Sciatic nerve (tissue), 2 donors: Measurements from ENCODE around the gene GRIK4. TPM values are rescaled to one million over a fixed set of nuclear protein-coding genes. Genes with fewer than 3 reads are reported as not detected.

Source experiments
- ATAC-seq: fragments of 200-7000 bp; cut with Tn5 transposase; one replicate; pipeline ENCODE4 v1.9.1; 2020; ENCODE audit warnings: mild to moderate bottlenecking, moderate library complexity
- DNase-seq: peaks from one replicate; pipeline ENCODE4 v3.0.0-alpha.2; 2020; ENCODE audit warnings: low spot score
- intact Hi-C: fragments of 100-400 bp; cut with DNase I; formaldehyde crosslinking; loops from one replicate; pipeline ENCODE4 v1.14.2; 2022
- total RNA-seq: library from RNA; stranded (reverse); fragmentation: NEBNext Ultra II Directional; extraction: Animal tissue kit (Norgen Biotek cat#: 25700); gene quantifications from one replicate; pipeline ENCODE4 v1.2.1, GENCODE V29; 2021
- donor health status: DM: no; HTN: no; CAD: no.
- donor health status: DM: no; HTN: no; CAD: no.

GRIK4 gene
- total RNA-seq, 1 donor from 2014 or later = 0.27 TPM

DNA sequence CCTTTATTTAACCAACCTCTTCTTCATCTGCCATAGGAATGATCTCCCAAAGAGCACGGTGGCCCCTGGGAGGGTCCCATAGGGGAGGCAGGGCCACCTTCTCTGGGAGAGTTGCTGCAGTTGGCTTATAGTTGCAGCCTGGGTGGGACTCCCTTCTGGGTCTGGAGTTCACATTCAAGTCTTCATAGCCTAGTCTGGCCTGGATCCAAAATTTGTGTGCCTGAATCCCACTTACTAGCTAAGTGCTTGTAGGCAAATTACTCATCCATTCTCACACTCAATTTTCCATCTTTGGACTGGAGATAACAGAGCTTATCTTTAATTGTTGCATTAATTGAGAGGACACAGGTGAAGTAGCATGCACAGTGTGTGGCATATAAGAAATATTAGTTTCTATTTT lies 163.6 kb downstream of the GRIK4 start:
- intact Hi-C loops = no loop called here
- no peak for DNase-seq
- no peak for ATAC-seq

GRCh38 chr11:120676991-120677390 lies 165.4 kb downstream of the GRIK4 start:
- ATAC-seq = no peak
- no peak for DNase-seq

GRCh38 chr11:120680322-120680721 lies 168.8 kb downstream of the GRIK4 start:
- ATAC-seq = no peak
- DNase-seq = no peak
- intact Hi-C loops = loop anchor here (5.0 kb wide), 1 partner anchor 168 kb away; the partner anchor contains the start of gene GRIK4

More at GRCh38 chr11:120676991-120677390, 165.4 kb downstream of the GRIK4 start:
- intact Hi-C loops = no loop called here

DNA sequence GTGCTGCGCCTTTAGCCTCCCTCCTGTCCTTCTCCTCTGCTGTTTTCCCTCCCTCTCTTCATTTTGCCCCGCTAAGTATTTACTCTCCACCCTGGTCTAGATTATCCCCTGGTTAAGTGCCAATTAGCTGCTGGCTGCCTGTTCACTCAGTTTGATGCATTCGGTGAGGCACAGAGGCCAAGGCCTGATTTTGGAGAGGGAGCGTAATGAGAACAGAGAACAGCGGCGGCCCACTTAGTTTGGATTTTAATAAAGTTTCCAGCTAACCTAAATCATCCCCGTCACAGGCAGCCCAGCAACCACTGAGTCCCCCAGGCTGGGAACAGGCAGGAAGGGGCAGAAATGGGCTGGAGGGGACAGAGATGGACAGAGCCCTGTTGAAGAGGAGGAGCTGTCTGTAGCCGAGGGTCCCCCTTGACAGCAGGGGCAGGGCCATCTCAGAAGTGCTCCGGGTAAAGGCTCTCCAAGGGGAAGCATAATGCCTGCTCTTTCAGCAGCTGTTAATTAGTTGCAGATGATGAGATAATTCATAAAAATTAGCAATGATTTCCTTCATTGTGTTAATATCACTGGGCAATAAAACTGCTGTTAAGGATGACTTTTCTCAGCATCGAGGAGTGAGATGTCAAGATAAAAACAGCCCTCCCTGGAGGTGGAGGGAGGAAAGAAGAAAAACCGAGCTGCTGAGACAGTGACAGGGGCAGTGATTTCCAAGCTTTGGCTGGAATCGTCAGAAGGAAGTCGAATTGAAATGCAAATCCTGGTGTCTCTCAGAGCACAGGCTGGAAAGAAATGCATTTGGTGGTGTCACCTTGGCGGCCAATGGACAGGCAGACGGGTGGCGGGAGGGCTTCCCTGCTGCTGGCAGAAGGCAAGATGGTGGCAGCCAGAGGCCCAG lies 170.1 kb downstream of the GRIK4 start:
- no peak for ATAC-seq
- intact Hi-C loops = loop anchor here (5.0 kb wide), 1 partner anchor 169 kb away; the partner anchor contains the start of gene GRIK4
- DNase-seq = no peak

DNA sequence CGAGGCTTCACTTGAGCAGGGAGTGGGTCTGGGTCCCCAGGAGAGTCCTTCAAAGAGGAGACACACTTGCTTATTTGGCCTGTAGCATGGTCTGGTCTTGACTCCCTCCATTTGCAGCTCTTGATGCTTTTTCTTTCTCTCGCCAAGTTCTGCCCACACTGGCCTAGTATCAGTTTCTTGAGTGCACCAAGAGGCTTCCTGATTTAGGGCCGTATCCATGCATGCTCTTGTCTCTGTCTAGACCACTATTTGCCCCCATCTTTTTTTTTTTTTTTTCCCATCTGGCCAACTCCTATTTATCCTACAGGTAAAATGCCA lies 170.7 kb downstream of the GRIK4 start:
- DNase-seq (no peak), ATAC-seq (no peak)
- intact Hi-C loops = loop anchor here (5.0 kb wide), 1 partner anchor 170 kb away; the partner anchor contains the start of gene GRIK4

GRCh38 chr11:120682866-120683265 lies 171.3 kb downstream of the GRIK4 start:
- ATAC-seq (no peak), DNase-seq (no peak)
- intact Hi-C loops = loop anchor here (5.0 kb wide), 1 partner anchor 171 kb away; the partner anchor contains the start of gene GRIK4

- intact Hi-C loops = no loop called here
- DNase-seq (no peak), ATAC-seq (no peak)
These were observed 175.0 kb downstream of the GRIK4 start for GRCh38 chr11:120686516-120686915.

GRCh38 chr11:120688163-120688562 lies 176.6 kb downstream of the GRIK4 start:
- DNase-seq (no peak), ATAC-seq (no peak)
- intact Hi-C loops = no loop called here

DNA sequence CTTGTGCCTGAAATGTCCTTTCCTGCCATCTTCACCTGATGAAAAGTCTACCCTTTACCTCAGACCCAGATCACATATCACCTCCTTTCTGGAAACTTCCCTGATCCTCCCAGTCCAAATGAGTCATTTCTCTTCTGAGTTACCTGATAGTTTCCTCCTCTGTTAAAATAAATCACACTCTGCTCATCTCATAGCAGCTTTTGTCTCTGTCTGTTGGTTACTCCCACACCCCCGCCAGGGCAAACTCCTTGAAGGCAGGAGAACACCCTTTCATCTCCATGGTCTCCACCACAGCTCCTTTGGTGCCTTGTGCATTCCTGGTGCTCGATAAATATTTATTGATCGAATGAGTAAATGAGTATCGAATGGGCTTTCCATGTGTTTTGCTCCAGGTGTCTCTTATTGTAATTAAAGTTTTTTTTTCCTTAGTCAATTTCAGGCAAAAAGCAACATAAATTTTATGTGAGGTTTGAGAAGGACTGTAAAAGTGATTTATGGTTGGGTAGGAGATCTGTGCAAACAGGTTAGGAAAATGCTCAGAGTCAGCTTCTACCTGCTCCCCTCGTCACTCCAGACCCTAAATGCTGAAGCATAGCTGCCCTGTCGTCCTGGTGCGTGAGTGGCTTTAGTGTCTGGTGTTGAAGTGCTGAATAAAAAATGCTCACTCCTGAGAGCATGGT lies 178.2 kb downstream of the GRIK4 start:
- DNase-seq (no peak), ATAC-seq (no peak)
- intact Hi-C loops = no loop called here

- DNase-seq (no peak), ATAC-seq (no peak)
- intact Hi-C loops = no loop called here
These were observed 178.9 kb downstream of the GRIK4 start for GRCh38 chr11:120690406-120690805.

GRCh38 chr11:120694726-120695125 lies 183.2 kb downstream of the GRIK4 start:
- ATAC-seq = no peak
- intact Hi-C loops = no loop called here
- DNase-seq = no peak

- ATAC-seq = no peak
- DNase-seq = no peak
- intact Hi-C loops = no loop called here
These were observed 183.9 kb downstream of the GRIK4 start for GRCh38 chr11:120695426-120695825.

- ATAC-seq (no peak), DNase-seq (no peak)
- intact Hi-C loops = no loop called here
These were observed 184.4 kb downstream of the GRIK4 start for GRCh38 chr11:120695939-120696338.

DNA sequence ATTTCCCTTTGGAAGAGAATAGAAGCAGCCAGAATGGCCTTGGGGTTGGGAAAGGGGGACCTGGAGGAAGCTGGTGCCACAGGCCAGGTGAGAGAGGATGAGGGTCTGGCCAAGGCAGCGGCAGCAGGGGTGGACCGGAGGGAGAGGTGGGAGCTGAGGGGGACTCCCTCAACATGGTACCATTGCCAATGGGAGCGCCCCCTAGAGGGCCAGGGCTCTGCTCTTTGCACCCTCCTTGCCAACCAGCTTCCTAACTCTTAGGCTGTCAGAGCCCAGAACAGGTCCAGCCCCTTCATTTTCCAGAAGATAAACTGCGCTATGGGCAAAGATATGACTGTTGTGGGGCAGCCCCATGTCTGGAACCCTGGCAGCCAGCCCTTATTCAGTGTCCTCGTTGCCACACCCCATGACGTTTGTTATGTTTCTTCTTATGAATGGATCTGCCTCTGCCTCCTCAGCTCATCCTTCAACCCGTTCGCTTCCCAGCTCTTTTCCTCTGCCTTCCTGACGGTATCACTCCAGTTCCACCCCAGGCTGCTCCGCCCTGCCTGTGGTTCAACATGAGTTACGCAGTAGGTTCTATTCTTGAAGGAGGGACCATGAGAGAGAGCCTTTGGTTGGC lies 185.2 kb downstream of the GRIK4 start:
- ATAC-seq (no peak), DNase-seq (no peak)
- intact Hi-C loops = no loop called here

DNA sequence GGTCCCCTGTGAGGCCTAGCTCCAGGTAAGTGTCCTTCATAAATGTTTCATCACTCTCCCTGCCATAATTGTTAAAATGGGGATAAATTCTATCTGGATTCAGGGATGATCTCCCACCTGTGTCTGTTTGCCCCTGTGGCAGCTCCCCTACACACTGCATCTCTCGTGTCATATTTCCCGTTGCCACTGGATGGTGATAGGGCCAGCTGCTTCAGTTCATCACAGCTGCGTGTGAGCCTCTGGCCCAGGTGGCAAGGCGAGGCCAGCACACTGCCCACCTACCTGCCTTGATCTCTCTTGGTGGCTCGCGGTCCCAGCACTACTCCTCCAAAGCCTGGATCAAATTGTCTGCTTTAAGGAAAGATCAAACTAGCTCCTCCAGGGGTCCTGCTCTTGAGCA lies 187.4 kb downstream of the GRIK4 start:
- no peak for DNase-seq
- intact Hi-C loops = no loop called here
- no peak for ATAC-seq

DNA sequence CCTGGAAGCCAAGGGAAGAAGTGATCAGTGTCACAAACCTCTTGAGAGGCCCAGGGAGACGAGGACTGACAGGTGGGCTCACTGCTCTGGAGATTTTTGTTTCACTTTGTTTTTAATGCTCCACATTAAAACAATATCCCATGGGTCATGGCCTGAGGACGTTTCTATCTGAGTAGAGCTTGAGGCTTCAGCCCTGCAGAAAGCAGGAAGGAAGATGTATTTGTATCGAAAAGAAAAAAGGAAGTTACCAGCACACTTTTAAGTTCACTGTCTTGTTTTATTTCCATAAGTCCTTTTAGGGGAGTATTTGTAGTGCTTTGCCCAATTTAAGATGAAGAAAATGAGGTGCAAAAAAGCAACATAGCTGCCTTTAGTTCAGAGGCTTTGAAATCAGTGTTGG lies 191.1 kb downstream of the GRIK4 start:
- intact Hi-C loops = no loop called here

GRCh38 chr11:120703358-120704152 lies 192.0 kb downstream of the GRIK4 start:
- DNase-seq = no peak
- no peak for ATAC-seq
- intact Hi-C loops = no loop called here

More for the DNA sequence above, 191.1 kb downstream of the GRIK4 start:
- ATAC-seq = no peak
- DNase-seq = no peak

GRCh38 chr11:120704256-120704750 lies 192.8 kb downstream of the GRIK4 start:
- ATAC-seq = no peak
- intact Hi-C loops = no loop called here
- no peak for DNase-seq

DNA sequence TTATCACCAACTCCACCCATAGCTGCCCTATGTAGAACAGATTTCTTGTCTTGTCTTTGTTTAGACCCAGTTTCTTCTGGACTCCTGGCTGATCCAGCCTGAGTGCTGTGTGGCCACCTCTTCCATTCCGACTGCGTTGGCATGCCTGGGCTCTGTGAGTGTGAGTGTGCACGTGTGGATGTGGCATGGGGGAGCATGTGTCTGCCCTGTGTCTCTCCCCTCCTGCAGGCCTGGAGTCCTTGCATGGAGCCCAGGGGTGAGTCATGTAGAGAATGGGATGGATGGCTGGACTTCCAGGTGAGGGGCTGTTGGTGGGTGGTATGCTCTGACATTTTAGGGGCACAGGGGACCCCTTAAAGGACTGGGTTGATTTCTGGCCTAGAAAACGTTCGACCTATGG lies 194.7 kb downstream of the GRIK4 start:
- DNase-seq = no peak
- intact Hi-C loops = no loop called here
- ATAC-seq = no peak
